HG03045 (cell line): ENCODE measurements around the gene GPR42.

Source experiments
- ATAC-seq: cut with Tn5 transposase; IDR thresholded peaks from one replicate; pipeline ENCODE4 v1.9.1; 2021; ENCODE audit warnings: mild to moderate bottlenecking, moderate library complexity; ENCODE audit not compliant: unreplicated experiment

Gene GPR42

GRCh38 chr19:35417713-35418534, 47.1 kb downstream of the GPR42 start:
- no peak for ATAC-seq

GRCh38 chr19:35419046-35419445, 48.2 kb downstream of the GPR42 start:
- ATAC-seq, result no peak

GRCh38 chr19:35419805-35420204, 48.9 kb downstream of the GPR42 start:
- ATAC-seq, result no peak

- ATAC-seq, result no peak
These were observed 50.5 kb downstream of the GPR42 start for GRCh38 chr19:35421362-35421761.
